KMS-11 (cell line): ENCODE results near the gene SELENOI.
A peak's percentile ranks its signal among the peaks of the same experiment; 100 is the strongest.

Experiments used
- H2AFZ ChIP-seq: fragments of 200-600 bp; sonication (generic); 2 replicates; pipeline ENCODE4 v1.6.1; 2016; ENCODE audit warnings: antibody characterized with exemption, mixed run types, low read depth
- H3K27ac ChIP-seq: fragments of 200-600 bp; sonication (generic); 2 replicates; pipeline ENCODE4 v1.6.1; 2016; ENCODE audit warnings: mild to moderate bottlenecking, mixed run types
- H3K27me3 ChIP-seq: fragments of 200-600 bp; sonication (generic); 2 replicates; pipeline ENCODE4 v1.6.1; 2017; ENCODE audit warnings: mild to moderate bottlenecking, low read depth, mixed run types, moderate library complexity; ENCODE audit not compliant: insufficient read depth
- H3K36me3 ChIP-seq: fragments of 200-600 bp; sonication (generic); 2 replicates; pipeline ENCODE4 v1.6.1; 2017; ENCODE audit warnings: mild to moderate bottlenecking, mixed run types; ENCODE audit not compliant: insufficient read depth
- H3K4me1 ChIP-seq: fragments of 200-600 bp; sonication (generic); 2 replicates; pipeline ENCODE4 v1.6.1; 2016; ENCODE audit warnings: mild to moderate bottlenecking, low read depth, mixed run types; ENCODE audit not compliant: poor library complexity, severe bottlenecking
- H3K4me2 ChIP-seq: fragments of 200-600 bp; sonication (generic); 2 replicates; pipeline ENCODE4 v1.7.0; 2016; ENCODE audit warnings: mild to moderate bottlenecking, mixed run types
- H3K4me3 ChIP-seq: fragments of 200-600 bp; sonication (generic); IDR thresholded peaks from 2 replicates; pipeline ENCODE4 v1.6.1; 2017; ENCODE audit warnings: low read depth, low read length, mixed read lengths; ENCODE audit not compliant: insufficient read depth
- H3K79me2 ChIP-seq: fragments of 200-600 bp; sonication (generic); 2 replicates; pipeline ENCODE4 v1.6.1; 2016; ENCODE audit warnings: low read depth, mixed run types; ENCODE audit not compliant: insufficient read depth
- H3K9ac ChIP-seq: fragments of 200-600 bp; sonication (generic); 2 replicates; pipeline ENCODE4 v1.6.1; 2016; ENCODE audit warnings: mild to moderate bottlenecking, mixed run types
- H4K20me1 ChIP-seq: fragments of 200-600 bp; sonication (generic); 2 replicates; pipeline ENCODE4 v1.6.1; 2016; ENCODE audit warnings: mild to moderate bottlenecking, mixed run types; ENCODE audit not compliant: insufficient read depth
- CTCF ChIP-seq: fragments of 200-600 bp; sonication (generic); conservative IDR thresholded peaks from 2 replicates; pipeline ENCODE4 v1.6.1; 2017; ENCODE audit warnings: low read depth, mild to moderate bottlenecking, antibody characterized with exemption, low read length, moderate library complexity, mixed read lengths

The SELENOI gene

DNA sequence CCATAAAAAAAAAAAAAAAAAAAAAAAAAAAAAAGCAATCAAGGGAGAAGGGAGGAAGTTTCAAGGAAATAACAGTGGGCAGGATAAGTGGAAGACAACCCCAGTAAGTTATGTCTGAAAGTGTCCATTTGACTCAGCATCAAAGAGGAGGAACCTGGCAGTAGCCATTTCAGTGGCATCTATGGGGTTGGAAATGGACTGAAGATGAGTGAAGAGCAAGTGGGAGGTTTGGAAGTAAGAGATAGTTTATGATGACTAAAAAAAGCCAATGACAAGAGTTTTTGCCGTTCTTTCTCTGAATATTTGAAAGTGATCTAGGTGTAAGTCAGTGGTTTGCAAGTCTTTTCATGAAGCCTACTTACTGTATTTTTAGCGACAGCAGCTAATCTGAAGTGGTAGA lies 9.2 kb upstream of the SELENOI start:
- Histone ChIP-seq H3K27me3 (no peaks in the 10 kb centered on the region), H3K79me2 (no peaks in the 10 kb centered on the region), H3K4me2 (no peak overlapping the region), H2AFZ (no peak overlapping the region), H3K4me3 (no peak overlapping the region), H3K27ac (no peak overlapping the region), H3K9ac (no peak overlapping the region), H3K36me3 (no peaks in the 10 kb centered on the region), H3K4me1 (no peaks in the 10 kb centered on the region), H4K20me1 (no peaks in the 10 kb centered on the region)
- no peak for TF ChIP-seq CTCF

GRCh38 chr2:26337298-26337697 lies 8.6 kb upstream of the SELENOI start:
- TF ChIP-seq CTCF = no peak
- Histone ChIP-seq H4K20me1 (no peaks in the 10 kb centered on the region), H3K4me1 (no peaks in the 10 kb centered on the region), H3K27me3 (no peaks in the 10 kb centered on the region), H3K27ac (no peak overlapping the region), H2AFZ (no peak overlapping the region), H3K4me3 (no peak overlapping the region), H3K4me2 (no peak overlapping the region), H3K9ac (no peak overlapping the region), H3K79me2 (no peaks in the 10 kb centered on the region), H3K36me3 (no peaks in the 10 kb centered on the region)

DNA sequence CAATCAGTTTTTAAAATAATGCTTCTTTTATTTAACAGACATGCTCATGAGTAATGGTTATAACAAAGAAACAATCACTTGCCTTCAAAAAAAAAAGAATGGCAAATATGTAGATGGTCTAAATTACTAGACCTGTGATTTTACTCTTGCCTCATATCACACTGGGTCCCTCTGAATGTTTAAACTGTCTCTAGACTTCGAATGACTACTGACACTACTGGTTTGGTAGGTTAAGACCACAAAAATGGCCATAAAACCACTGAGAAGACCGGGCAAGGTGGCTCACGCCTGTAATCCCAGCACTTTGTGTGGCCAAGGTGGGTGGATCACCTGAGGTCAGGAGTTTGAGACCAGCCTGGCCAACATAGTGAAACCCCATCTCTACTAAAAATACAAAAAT lies 5.1 kb upstream of the SELENOI start:
- no peak overlapping the region for H3K4me2 ChIP-seq

DNA sequence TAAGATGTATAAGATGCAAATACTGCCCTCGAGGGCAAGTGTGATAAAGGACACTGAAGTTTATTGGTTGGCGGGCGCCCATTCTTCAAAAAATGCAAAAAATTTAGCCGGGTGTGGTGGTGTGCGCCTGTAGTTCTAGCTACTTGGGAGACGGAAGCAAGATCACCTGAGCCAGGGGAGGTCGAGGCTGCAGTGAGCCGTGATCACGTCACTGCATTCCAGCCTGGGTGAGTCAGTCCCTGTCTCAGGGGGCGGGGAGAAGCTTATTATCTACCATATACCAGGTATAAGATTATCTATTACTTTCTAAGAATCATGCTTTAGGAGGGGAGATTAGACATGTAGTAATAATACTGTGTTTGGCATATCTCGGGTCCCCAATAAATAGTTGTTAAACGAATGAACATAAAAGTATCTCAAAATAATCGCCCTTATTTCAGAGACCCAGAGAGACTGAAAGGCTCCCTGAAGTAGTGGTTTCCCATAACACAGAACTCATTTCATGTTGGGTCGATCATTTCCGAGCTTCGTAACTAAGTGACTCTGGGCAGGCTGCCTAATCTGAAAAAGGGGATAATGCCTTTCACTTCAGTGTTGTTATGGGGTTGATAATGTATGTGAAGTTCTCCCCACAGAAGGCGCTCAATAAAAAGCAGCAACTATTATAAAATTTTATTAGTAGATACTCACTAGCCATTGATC lies 1.2 kb upstream of the SELENOI start:
- Histone ChIP-seq H3K4me2 (peak overlapping the region; percentile 94), H3K36me3 (no peaks in the 10 kb centered on the region), H4K20me1 (no peaks in the 10 kb centered on the region), H3K4me1 (peaks cover 24% of the 10 kb centered on the region), H3K4me3 (peak overlapping the region; percentile 89), H3K9ac (peak overlapping the region; percentile 83), H3K27me3 (no peaks in the 10 kb centered on the region), H3K27ac (peak overlapping the region; percentile 74), H3K79me2 (peaks cover 52% of the 10 kb centered on the region), H2AFZ (peak overlapping the region; percentile 80; the same call in 1 of the 2 replicates)
- no peak for TF ChIP-seq CTCF

More for the DNA sequence above, 5.1 kb upstream of the SELENOI start:
- Histone ChIP-seq H4K20me1 (no peaks in the 10 kb centered on the region), H3K27ac (no peak overlapping the region), H3K36me3 (no peaks in the 10 kb centered on the region), H2AFZ (no peak overlapping the region), H3K9ac (no peak overlapping the region), H3K79me2 (peaks cover 16% of the 10 kb centered on the region), H3K4me1 (peaks cover 11% of the 10 kb centered on the region), H3K4me3 (no peak overlapping the region), H3K27me3 (no peaks in the 10 kb centered on the region)
- no peak for TF ChIP-seq CTCF
